GM19351 (cell line): Measurements from ENCODE around the gene TMEM201.

Source experiments
- ATAC-seq: cut with Tn5 transposase; IDR thresholded peaks from one replicate; pipeline ENCODE4 v1.9.1; 2021; ENCODE audit warnings: mild to moderate bottlenecking, moderate library complexity; ENCODE audit not compliant: unreplicated experiment

Gene TMEM201

GRCh38 chr1:9651565-9652378 lies 63.1 kb downstream of the TMEM201 start, which contains the start of gene PIK3CD:
PIK3CD (plus strand) TSS chr1:9651731; CDS start chr1:9710456, 58,725 bp downstream.
- no peak for ATAC-seq

- ATAC-seq: no peak
These were observed 63.9 kb downstream of the TMEM201 start for GRCh38 chr1:9652379-9653209.

- ATAC-seq: no peak
These were observed 64.4 kb downstream of the TMEM201 start for GRCh38 chr1:9653210-9653490.

GRCh38 chr1:9653491-9654050 lies 64.9 kb downstream of the TMEM201 start:
- no peak for ATAC-seq

- ATAC-seq: no peak
These were observed 65.5 kb downstream of the TMEM201 start for GRCh38 chr1:9654051-9654833.

GRCh38 chr1:9654834-9655723 lies 66.4 kb downstream of the TMEM201 start:
- no peak for ATAC-seq

- no peak for ATAC-seq
These were observed 67.1 kb downstream of the TMEM201 start for GRCh38 chr1:9655836-9656235.

- ATAC-seq: no peak
These were observed 68.9 kb downstream of the TMEM201 start for GRCh38 chr1:9657521-9658032.

GRCh38 chr1:9658199-9658598 lies 69.5 kb downstream of the TMEM201 start:
- ATAC-seq: no peak

- ATAC-seq: no peak
These were observed 70.6 kb downstream of the TMEM201 start for GRCh38 chr1:9659328-9659727.

GRCh38 chr1:9663257-9663656 lies 74.5 kb downstream of the TMEM201 start:
- no peak for ATAC-seq
